ENCODE measurements around the gene NECAB2. TPM values are rescaled to one million over a fixed set of nuclear protein-coding genes. Genes with fewer than 3 reads are reported as not detected.

Gene NECAB2
- total RNA-seq, 1 donor from 2014 or later: 1.2 TPM

GRCh38 chr16:83925095-83925905, 42.7 kb upstream of the NECAB2 start:
- H3K4me3 Mint-ChIP-seq (ENCODE audit: unreplicated experiment): no peak overlapping the region
- H3K27me3 Mint-ChIP-seq (ENCODE audit: unreplicated experiment): peaks cover 10% of the 10 kb centered on the region
- TF ChIP-seq CTCF (IDR thresholded peaks at IDR 0.05; ENCODE audit: unreplicated experiment): no peak
- peaks cover 12% of the 10 kb centered on the region for H3K36me3 Mint-ChIP-seq (ENCODE audit: low read depth, unreplicated experiment)
- H3K4me1 Mint-ChIP-seq (ENCODE audit: unreplicated experiment): peaks cover 3% of the 10 kb centered on the region
- no peaks in the 10 kb centered on the region for H3K9me3 Mint-ChIP-seq (ENCODE audit: unreplicated experiment)
- no peak overlapping the region for H3K27ac Mint-ChIP-seq (ENCODE audit: unreplicated experiment)
- no peak for DNase-seq (ENCODE audit: low spot score)

- no peak overlapping the region for H3K4me3 Mint-ChIP-seq (ENCODE audit: unreplicated experiment)
- H3K27me3 Mint-ChIP-seq (ENCODE audit: unreplicated experiment): peaks cover 8% of the 10 kb centered on the region
- H3K27ac Mint-ChIP-seq (ENCODE audit: unreplicated experiment): peak overlapping the region; percentile 24
- H3K9me3 Mint-ChIP-seq (ENCODE audit: unreplicated experiment): no peaks in the 10 kb centered on the region
- DNase-seq (ENCODE audit: low spot score): no peak
- TF ChIP-seq CTCF (IDR thresholded peaks at IDR 0.05; ENCODE audit: unreplicated experiment): no peak
- H3K4me1 Mint-ChIP-seq (ENCODE audit: unreplicated experiment): peaks cover 3% of the 10 kb centered on the region
- peaks cover 8% of the 10 kb centered on the region for H3K36me3 Mint-ChIP-seq (ENCODE audit: low read depth, unreplicated experiment)
These were observed 41.9 kb upstream of the NECAB2 start for GRCh38 chr16:83925957-83926725.

- peak; percentile 83 for DNase-seq (ENCODE audit: low spot score)
- H3K4me3 Mint-ChIP-seq (ENCODE audit: unreplicated experiment): no peak overlapping the region
- peak; percentile 85 for TF ChIP-seq CTCF (IDR thresholded peaks at IDR 0.05; ENCODE audit: unreplicated experiment)
- no peaks in the 10 kb centered on the region for H3K9me3 Mint-ChIP-seq (ENCODE audit: unreplicated experiment)
- peaks cover 8% of the 10 kb centered on the region for H3K36me3 Mint-ChIP-seq (ENCODE audit: low read depth, unreplicated experiment)
- peaks cover 3% of the 10 kb centered on the region for H3K4me1 Mint-ChIP-seq (ENCODE audit: unreplicated experiment)
- peaks cover 8% of the 10 kb centered on the region for H3K27me3 Mint-ChIP-seq (ENCODE audit: unreplicated experiment)
- H3K27ac Mint-ChIP-seq (ENCODE audit: unreplicated experiment): peak overlapping the region; percentile 24
These were observed 41.2 kb upstream of the NECAB2 start for GRCh38 chr16:83926726-83927397.

- DNase-seq (ENCODE audit: low spot score): no peak
- TF ChIP-seq CTCF (IDR thresholded peaks at IDR 0.05; ENCODE audit: unreplicated experiment): no peak
- peaks cover 3% of the 10 kb centered on the region for H3K4me1 Mint-ChIP-seq (ENCODE audit: unreplicated experiment)
- peaks cover 8% of the 10 kb centered on the region for H3K36me3 Mint-ChIP-seq (ENCODE audit: low read depth, unreplicated experiment)
- H3K9me3 Mint-ChIP-seq (ENCODE audit: unreplicated experiment): no peaks in the 10 kb centered on the region
- H3K27me3 Mint-ChIP-seq (ENCODE audit: unreplicated experiment): peaks cover 8% of the 10 kb centered on the region
- H3K4me3 Mint-ChIP-seq (ENCODE audit: unreplicated experiment): no peak overlapping the region
- H3K27ac Mint-ChIP-seq (ENCODE audit: unreplicated experiment): no peak overlapping the region
These were observed 39.5 kb upstream of the NECAB2 start for GRCh38 chr16:83928341-83929055.
